HCT116 (cell line): ENCODE measurements around the gene HOXB3.

Experiments used
- JUND ChIP-seq: IDR thresholded peaks from 2 replicates; pipeline ENCODE4 v1.6.1; 2012
- SRF ChIP-seq: IDR thresholded peaks from 2 replicates; pipeline ENCODE4 v1.6.1; 2012; ENCODE audit warnings: low read depth
- ZNF274 ChIP-seq: fragments of 200-500 bp; sonication (Bioruptor generic); IDR thresholded peaks from 2 replicates; pipeline ENCODE4 v1.6.1; 2014; ENCODE audit warnings: mild to moderate bottlenecking, low read depth, low read length, inconsistent platforms
- TF ChIP-seq, protein P1 (sequence below), 3 experiments: fragments of 200-600 bp in 1 of 3; sonication (generic) in 1 of 3; IDR thresholded peaks in 2 of 3; conservative IDR thresholded peaks in 1 of 3; 2 replicates each; pipeline ENCODE4 v1.5.1; 2012 to 2017; ENCODE audit warnings: low read depth in 2 of 3, low read length in 2 of 3, antibody characterized with exemption in 1 of 3, borderline replicate concordance in 1 of 3, control low read depth in 1 of 3, mild to moderate bottlenecking in 1 of 3, mixed read lengths in 1 of 3, mixed run types in 1 of 3, moderate library complexity in 1 of 3; ENCODE audit not compliant: insufficient read depth in 1 of 3

DNA sequence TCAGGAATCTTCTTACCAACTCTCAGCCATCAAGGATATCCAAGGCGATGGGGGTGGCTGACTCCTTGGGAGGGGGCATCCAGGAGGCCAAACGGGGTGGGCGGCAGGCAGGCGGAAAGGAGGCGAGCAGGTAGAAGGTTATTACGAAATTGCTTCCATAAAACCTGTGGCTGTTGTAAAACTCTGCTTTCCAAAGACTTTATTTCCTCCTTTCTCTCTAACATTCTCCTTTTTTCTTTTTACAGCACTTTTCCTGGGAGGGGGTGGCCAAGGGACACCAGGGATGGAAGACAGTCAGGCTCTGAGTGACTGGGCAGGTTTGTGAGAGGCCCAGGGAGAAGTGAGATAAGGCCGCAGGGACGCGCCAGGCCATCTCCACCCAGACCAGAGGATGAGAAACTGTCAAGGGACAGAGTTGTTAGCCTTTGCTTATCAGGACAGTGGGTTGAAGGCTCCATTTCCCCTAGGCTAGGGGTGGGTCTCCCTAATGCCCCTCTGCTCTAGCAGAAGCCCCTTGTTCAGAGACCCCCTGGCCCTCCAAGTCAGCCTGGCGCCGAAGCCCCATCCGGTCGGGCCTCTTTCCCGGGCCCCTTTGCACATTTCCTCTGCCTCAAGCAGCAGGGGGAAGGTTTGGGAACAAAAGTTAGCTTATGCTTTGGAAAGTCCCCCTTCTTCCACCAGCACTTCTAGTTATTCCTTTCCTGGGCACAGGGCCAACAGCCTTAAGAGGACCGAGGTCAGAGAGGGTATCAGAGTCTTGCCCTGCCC lies 41.1 kb upstream of the HOXB3 start:
- TF ChIP-seq SRF = no peak
- TF ChIP-seq JUND = no peak
- no peak for TF ChIP-seq ZNF274
- TF ChIP-seq, protein P1, sequence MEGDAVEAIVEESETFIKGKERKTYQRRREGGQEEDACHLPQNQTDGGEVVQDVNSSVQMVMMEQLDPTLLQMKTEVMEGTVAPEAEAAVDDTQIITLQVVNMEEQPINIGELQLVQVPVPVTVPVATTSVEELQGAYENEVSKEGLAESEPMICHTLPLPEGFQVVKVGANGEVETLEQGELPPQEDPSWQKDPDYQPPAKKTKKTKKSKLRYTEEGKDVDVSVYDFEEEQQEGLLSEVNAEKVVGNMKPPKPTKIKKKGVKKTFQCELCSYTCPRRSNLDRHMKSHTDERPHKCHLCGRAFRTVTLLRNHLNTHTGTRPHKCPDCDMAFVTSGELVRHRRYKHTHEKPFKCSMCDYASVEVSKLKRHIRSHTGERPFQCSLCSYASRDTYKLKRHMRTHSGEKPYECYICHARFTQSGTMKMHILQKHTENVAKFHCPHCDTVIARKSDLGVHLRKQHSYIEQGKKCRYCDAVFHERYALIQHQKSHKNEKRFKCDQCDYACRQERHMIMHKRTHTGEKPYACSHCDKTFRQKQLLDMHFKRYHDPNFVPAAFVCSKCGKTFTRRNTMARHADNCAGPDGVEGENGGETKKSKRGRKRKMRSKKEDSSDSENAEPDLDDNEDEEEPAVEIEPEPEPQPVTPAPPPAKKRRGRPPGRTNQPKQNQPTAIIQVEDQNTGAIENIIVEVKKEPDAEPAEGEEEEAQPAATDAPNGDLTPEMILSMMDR (IDR thresholded peaks at IDR 0.05 in 2 of 3, conservative IDR thresholded peaks at IDR 0.05 in 1 of 3; ENCODE audit: borderline replicate concordance in 1 of 3, insufficient read depth in 1 of 3, low read depth in 2 of 3, low read length in 2 of 3) = no peak
